ENCODE measurements around the gene PLPPR1. TPM values are rescaled to one million over a fixed set of nuclear protein-coding genes. Genes with fewer than 3 reads are reported as not detected.
A peak's percentile ranks its signal among the peaks of the same experiment; 100 is the strongest.

The PLPPR1 gene
- total and polyA plus RNA-seq, 2 of the 4 experiments (the other 2 are of a cell fraction), result not detected

DNA sequence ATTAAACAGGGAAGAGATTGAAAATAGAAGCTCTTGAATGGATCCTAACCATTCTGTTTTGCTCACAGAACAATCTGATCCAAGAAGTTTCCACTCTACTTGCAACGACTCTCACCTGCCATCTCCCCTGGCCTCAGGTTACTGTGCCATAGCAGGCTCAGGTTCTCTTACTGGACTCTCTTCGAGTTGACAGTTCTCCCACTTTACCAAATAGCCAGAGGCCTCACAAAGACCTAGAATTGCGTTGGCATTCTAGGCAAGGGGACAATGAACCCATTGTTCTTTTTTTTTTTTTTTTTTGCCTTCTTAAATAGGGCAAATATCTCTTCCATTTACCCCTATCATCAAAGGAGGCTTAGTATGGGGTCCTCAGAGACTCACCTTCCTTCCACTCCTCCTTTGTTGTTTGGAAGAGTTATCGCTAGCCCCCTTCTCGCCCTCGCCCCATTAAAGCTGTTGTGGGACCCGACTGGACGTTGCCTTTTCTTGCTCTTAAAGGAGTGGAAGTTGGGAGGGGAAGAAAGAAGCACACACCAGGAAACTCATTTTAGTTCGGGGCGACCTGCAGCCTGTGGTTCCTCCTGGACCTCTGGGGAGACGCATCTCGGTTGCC, 688 bp upstream of the PLPPR1 start:
- H2BK5ac ChIP-seq (ENCODE audit: low read depth, low read length, poor library complexity, severe bottlenecking), result no peak overlapping the region
- no peak overlapping the region for H4K8ac ChIP-seq (ENCODE audit: low read depth in 2 of 2, low read length in 2 of 2)
- TF ChIP-seq, protein P1, sequence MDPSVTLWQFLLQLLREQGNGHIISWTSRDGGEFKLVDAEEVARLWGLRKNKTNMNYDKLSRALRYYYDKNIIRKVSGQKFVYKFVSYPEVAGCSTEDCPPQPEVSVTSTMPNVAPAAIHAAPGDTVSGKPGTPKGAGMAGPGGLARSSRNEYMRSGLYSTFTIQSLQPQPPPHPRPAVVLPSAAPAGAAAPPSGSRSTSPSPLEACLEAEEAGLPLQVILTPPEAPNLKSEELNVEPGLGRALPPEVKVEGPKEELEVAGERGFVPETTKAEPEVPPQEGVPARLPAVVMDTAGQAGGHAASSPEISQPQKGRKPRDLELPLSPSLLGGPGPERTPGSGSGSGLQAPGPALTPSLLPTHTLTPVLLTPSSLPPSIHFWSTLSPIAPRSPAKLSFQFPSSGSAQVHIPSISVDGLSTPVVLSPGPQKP (IDR thresholded peaks at IDR 0.05; ENCODE audit: borderline replicate concordance, low read depth, low read length), result no peak
- TF ChIP-seq BHLHE40 (IDR thresholded peaks at IDR 0.05; ENCODE audit: low read depth, low read length), result no peak
- TF ChIP-seq, protein P2, sequence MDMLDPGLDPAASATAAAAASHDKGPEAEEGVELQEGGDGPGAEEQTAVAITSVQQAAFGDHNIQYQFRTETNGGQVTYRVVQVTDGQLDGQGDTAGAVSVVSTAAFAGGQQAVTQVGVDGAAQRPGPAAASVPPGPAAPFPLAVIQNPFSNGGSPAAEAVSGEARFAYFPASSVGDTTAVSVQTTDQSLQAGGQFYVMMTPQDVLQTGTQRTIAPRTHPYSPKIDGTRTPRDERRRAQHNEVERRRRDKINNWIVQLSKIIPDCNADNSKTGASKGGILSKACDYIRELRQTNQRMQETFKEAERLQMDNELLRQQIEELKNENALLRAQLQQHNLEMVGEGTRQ (IDR thresholded peaks at IDR 0.05; ENCODE audit: low read depth, low read length), result no peak
- ATAC-seq (ENCODE audit: low read depth) (no peak), DNase-seq (no peak)
- H3K9me1 ChIP-seq (ENCODE audit: insufficient read depth, low read length), result no peaks in the 10 kb centered on the region
- no peaks in the 10 kb centered on the region for H3K4me1 ChIP-seq (ENCODE audit: control insufficient read depth, insufficient read depth, low read length)
- no peaks in the 10 kb centered on the region for H4K20me1 ChIP-seq (ENCODE audit: insufficient read depth, low read length)
- H4K5ac ChIP-seq (ENCODE audit: low read depth, low read length), result no peak overlapping the region
- BruUV-seq (replicated peaks), result no TSS peak
- CTCF ChIA-PET, result no interaction called here
- no peak overlapping the region for H3K23ac ChIP-seq (ENCODE audit: low read depth, low read length)
- peaks cover 11% of the 10 kb centered on the region; the same call in 1 of the 2 replicates for H3K27me3 ChIP-seq (ENCODE audit: control insufficient read depth, insufficient read depth, low read length)
- H3K9ac ChIP-seq (ENCODE audit: low read depth, low read length), result no peak overlapping the region
- no peak overlapping the region for H3K56ac ChIP-seq (ENCODE audit: extremely low read depth, insufficient read depth, low read length)
- no peaks in the 10 kb centered on the region; the same call in 1 of the 2 replicates for H3K9me3 ChIP-seq (ENCODE audit: control insufficient read depth, insufficient read depth, low read length)
- no peak overlapping the region for H2BK20ac ChIP-seq (ENCODE audit: low read depth, low read length)
- in situ Hi-C loops (cut with MboI; ENCODE audit: low sequenced_read_pairs) (no loop called here), intact Hi-C loops (cut with micrococcal nuclease) (no loop called here), dilution Hi-C loops (cut with HindIII; ENCODE audit: low sequenced_read_pairs, unreplicated experiment) (no loop called here)
- no peak overlapping the region for H2BK15ac ChIP-seq (ENCODE audit: low read depth, low read length)
- POLR2A ChIA-PET (ENCODE audit: unreplicated experiment), result no interaction called here
- H2AK9ac ChIP-seq (replicated peaks; ENCODE audit: low read depth, low read length, poor library complexity), result no peak overlapping the region
- no peaks in the 10 kb centered on the region for H3K79me1 ChIP-seq (ENCODE audit: low read depth in 1 of 2, low read length in 2 of 2)
- WGBS, 2 experiments (ENCODE audit: extremely low coverage in 2 of 2, insufficient read length in 1 of 2), result 10% methylated on average over 6 of the region's 12 CpGs; no CpG with 5 or more reads in 1 of the 2 experiments
- no peak overlapping the region for H3K14ac ChIP-seq (replicated peaks; ENCODE audit: low read depth, low read length)
- no peak overlapping the region for H2BK120ac ChIP-seq (ENCODE audit: low read depth, low read length)
- peak overlapping the region; percentile 79 for H3K4me2 ChIP-seq (ENCODE audit: low read depth, low read length)
- no peak overlapping the region for H3K4ac ChIP-seq (ENCODE audit: low read depth, low read length)
- no peaks in the 10 kb centered on the region for H3K36me3 ChIP-seq (ENCODE audit: control insufficient read depth, insufficient read depth, low read length)
- peak overlapping the region; percentile 82 for H2AFZ ChIP-seq (replicated peaks; ENCODE audit: low read length, poor library complexity)
- no peak overlapping the region for H4K91ac ChIP-seq (ENCODE audit: insufficient read depth, low read depth, low read length)
- no peak overlapping the region for H2AK5ac ChIP-seq (ENCODE audit: low read depth, low read length)
- H3K18ac ChIP-seq (ENCODE audit: low read depth, low read length), result no peak overlapping the region
- H3K27ac ChIP-seq (ENCODE audit: insufficient read depth, low read length), result no peak overlapping the region
- peak overlapping the region; percentile 14; the same call in 1 of the 2 replicates for H3K4me3 ChIP-seq (ENCODE audit: insufficient read depth, low read depth, low read length)
